NCI-H526 treated with DMSO at 0.1 percent for 48 hours (cell line): ENCODE data around the gene MAST3.

ENCODE experiments used
- DNase-seq: peaks from one replicate; lab custom pipeline; 2025; lab: John Stamatoyannopoulos, UW

The MAST3 gene

DNA sequence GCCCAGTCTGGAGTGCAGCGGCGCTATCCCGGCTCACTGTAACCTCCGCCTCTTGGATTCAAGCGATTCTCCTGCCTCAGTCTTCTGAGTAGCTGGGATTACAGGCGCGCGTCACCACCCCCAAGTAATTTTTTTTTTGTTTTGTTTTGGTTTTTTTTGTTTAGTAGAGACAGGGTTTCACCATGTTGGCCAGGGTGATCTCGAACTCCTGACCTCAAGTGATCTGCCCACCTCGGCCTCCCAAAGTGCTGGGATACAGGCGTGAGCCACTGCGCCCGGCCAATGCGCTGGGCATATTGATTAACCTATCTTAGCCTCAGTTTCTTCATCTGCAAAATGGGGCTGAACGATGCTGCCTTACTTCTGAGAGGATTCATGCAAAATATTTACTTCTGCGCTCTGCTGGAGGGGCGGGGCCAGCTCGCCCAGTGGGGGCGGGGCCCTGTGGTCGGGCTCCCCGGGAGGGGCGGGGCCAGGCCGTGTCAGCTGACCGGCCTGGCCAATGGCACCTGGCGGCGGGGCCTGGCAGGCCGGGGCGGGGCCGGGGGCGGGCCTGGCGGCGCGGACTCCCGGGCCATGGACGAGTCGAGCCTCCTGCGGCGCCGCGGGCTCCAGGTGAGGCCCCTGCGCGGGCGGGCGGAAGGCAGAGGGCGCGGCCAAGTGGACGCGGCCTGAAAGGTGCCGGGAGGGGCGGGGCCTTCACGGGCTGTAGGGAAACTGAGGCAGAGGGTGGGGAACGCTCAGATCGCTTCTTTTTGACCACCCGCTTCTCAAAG, at the start of gene MAST3:
MAST3 (plus strand) TSS at position 562 of the 776 bp plus-strand sequence; CDS start at position 577, 15 bp downstream.
- DNase-seq, result peak; percentile 11

DNA sequence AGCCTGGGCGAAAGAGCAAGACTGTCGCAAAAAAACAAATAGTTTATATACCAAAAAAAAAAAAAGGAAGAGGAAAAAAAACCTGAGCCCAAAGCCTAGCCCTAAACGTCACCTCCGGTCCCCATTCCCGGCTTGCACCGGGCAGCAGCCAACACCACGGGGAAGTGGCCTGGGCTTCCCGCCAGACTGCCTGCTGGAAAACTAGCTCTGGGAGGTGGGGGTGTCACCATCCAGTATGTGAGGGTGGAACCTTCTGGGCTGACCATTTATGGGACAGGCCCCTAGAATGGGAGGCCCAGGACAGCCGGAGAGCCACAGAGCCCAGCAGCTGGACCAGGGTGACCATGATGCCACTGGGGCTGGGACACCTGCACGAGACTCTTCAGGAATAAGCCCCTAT, 48.2 kb upstream of the MAST3 start:
- DNase-seq, result no peak

- no peak for DNase-seq
Measured at GRCh38 chr19:18051887-18052286, 45.7 kb upstream of the MAST3 start.

GRCh38 chr19:18053576-18054219, 43.9 kb upstream of the MAST3 start:
- DNase-seq, result no peak

DNA sequence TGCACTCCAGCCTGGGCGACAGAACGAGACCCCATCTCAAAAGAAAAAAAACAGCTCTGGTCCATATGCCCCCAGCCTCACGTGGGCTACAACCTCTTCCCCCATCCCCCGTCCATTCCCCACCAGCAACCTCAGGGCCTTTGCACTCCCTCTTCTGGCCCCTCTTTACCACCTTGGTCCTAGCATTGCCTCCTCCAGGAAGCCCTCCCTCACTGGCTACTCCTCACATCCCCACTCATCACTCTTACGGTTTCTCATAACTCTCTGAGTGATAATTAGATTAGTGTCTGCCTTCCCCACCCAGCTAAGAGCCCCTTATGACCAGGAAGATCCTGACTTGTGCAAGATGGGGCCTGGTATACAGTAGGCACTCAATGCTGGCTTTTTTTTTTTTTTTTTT, 41.6 kb upstream of the MAST3 start:
- no peak for DNase-seq

DNA sequence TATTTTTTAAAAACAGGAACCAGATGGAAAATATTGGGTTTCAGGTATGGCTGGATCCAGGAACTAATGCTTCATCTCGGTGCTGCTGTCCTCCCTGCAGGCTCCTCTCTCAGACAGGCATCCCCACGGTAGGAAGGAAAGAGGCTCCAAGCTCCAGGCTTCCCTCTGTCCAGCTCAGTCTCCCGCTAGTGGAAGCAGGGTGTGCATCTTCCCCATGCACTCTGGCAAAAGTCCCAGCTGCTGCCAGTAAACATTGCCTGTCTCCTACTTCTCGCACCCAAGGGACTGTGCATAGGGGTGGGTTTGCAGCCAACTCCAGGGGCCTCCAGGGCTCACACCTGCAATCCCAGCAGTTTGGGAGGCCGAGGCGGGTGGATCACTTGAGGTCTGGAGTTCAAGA, 40.0 kb upstream of the MAST3 start:
- DNase-seq, result no peak

GRCh38 chr19:18058208-18059009, 39.2 kb upstream of the MAST3 start:
- peak; percentile 1 for DNase-seq

DNA sequence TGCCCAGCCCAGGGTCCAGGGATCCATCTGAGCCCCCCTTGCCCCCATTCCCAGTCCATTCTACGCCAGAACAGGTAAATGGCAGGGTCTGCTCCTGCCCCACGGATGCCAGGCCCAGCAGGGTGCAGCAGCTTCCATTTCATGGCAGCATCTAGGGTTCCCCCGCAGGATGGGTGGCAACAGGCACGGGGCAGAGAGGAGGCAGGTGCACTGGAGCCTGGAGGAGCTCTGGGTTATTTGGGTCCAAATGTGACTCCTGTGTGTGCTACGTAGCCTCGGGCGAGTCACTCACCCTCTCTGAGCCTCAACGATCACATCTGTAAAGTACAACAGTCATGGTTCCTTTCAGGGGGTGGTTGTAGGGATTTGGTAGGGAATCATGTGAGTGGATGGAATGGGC, 38.3 kb upstream of the MAST3 start:
- DNase-seq, result no peak

DNA sequence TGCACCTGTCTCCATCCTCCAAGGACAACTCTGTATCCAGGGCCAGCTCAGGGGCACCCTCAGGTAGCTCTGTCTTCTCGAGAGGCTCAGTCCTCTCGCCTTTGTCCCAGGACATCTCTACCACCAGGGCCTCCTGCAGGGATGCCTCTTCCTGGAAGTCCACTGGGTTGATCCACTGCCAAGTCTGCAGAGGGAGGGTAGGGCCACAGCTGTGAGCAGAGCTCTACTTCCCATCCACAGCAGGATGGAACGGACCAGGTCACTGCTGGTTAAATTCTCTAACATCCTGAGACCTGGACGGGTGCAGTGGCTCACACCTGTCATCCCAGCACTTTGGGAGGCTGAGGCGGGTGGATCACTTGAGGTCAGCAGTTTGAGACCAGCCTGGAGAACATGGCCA, 37.7 kb upstream of the MAST3 start:
- DNase-seq, result no peak

DNA sequence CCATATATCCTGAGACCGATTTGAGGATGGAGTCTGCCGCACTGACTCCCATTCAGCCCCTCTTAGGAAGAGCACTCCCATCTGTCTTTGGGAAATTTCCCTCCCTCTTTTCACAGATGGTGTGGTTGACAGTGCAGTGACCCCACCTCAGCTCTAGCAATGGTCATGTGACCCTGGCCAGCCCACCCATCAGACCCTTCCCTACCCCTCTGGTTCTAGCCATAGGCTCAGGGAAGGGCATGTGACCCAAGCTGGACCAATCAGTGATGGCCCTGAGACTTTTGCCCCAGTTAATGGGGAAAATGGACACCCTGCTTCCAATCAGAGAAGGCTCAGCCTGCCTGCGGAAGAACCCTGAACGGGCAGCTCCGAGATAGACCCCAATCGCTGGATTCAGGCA, 37.1 kb upstream of the MAST3 start:
- no peak for DNase-seq

DNA sequence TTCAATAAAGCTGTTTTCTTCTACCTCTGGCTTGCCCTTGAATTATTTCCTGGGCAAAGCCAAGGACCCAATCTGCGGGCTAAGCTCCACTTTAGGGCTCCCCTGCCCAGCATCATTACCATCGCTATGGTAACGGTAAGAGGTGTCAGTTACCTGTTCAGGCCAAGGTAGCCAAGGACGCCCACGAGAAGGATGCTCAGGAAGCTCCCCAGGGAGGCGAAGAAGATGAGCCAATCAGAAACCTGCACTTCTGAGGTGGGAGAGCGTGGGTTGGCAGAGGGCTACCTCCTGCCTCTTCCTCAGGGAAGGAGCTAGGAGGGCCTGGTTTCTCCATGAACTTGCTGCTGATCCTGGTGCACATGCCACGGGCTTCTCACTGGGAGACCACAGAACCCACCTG, 35.5 kb upstream of the MAST3 start:
- DNase-seq, result no peak

DNA sequence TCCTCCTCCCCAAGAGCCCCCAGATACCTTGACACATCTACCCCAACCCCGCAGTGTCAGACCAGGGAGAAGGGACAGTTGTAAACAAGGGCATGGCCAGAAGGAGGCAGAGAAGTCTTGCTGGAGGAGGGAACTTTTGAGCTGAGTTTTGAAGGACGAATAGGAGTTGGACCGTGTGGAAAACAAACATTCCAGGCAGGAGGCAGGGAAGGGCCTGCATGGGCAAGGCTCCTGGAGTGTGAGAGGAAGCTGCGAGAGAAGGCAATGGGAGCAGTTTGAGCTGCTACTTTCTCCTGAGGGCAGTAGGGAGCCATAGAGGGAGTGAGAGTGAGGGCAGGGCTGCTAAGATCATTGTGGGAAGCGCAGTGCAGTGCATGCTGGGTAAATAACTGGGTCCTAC, 34.1 kb upstream of the MAST3 start:
- no peak for DNase-seq

- no peak for DNase-seq
Measured at GRCh38 chr19:18065173-18065495, 32.4 kb upstream of the MAST3 start.

DNA sequence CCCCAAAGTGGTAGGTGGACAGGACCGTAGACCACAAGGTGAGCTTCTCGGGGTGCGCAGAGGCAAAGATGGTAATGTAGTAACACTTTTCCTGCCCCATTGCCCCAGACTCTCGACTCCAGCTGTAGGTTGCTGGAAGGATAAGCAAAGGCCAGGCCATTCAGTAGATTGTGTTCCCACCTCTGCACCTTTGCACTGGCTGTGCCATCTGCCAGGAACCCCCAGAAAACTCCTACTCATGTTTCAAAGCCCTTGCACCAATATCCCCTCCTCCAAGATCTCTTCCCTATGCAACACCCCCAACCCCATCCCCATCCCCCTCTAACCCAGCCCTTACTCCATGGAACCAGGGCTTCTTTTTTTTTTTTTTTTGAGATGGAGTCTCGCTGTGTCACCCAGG, 29.2 kb upstream of the MAST3 start:
- DNase-seq, result no peak

- DNase-seq, result no peak
Measured at GRCh38 chr19:18069383-18069782, 28.2 kb upstream of the MAST3 start.

- no peak for DNase-seq
Measured at GRCh38 chr19:18070181-18070580, 27.4 kb upstream of the MAST3 start.

GRCh38 chr19:18072335-18072734, 25.2 kb upstream of the MAST3 start:
- DNase-seq, result no peak

DNA sequence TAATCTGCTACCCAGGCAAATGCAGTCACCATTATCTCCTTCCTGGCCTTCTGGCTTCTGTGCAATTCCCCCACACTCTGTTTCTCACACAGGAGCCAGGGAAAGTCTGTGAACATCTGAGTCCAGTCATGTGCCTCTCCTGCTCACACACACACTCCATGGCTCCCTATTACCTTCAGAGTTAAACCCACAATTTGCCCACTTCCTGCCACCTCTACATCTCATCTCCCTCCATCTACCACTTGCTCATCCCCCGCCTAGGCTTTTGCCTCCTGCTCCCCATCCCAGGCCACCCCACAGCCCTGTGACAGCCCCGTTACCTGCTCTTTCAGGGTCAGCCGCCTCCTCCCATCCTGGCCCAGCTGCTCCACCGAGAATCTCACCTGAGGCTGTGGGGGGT, 24.4 kb upstream of the MAST3 start:
- DNase-seq, result no peak

- DNase-seq, result no peak
Measured at GRCh38 chr19:18074192-18074591, 23.4 kb upstream of the MAST3 start.

GRCh38 chr19:18083929-18084684, 13.5 kb upstream of the MAST3 start:
- DNase-seq, result no peak

GRCh38 chr19:18085702-18086457, 11.7 kb upstream of the MAST3 start:
- DNase-seq, result no peak
